HG02943 (cell line): ENCODE measurements around the gene SRCAP.
A peak's percentile ranks its signal among the peaks of the same experiment; 100 is the strongest.
"Not testable (repeated sequence)": the region's sequence is repeated elsewhere in the genome, so short reads cannot be mapped to it uniquely, and the experiment has no call there.

Source experiments
- ATAC-seq: cut with Tn5 transposase; IDR thresholded peaks from one replicate; pipeline ENCODE4 v1.9.1; 2021; ENCODE audit warnings: mild to moderate bottlenecking, low read depth, moderate library complexity; ENCODE audit not compliant: unreplicated experiment

SRCAP gene

GRCh38 chr16:30697264-30698138, 1.5 kb upstream of the SRCAP start:
- no peak for ATAC-seq

DNA sequence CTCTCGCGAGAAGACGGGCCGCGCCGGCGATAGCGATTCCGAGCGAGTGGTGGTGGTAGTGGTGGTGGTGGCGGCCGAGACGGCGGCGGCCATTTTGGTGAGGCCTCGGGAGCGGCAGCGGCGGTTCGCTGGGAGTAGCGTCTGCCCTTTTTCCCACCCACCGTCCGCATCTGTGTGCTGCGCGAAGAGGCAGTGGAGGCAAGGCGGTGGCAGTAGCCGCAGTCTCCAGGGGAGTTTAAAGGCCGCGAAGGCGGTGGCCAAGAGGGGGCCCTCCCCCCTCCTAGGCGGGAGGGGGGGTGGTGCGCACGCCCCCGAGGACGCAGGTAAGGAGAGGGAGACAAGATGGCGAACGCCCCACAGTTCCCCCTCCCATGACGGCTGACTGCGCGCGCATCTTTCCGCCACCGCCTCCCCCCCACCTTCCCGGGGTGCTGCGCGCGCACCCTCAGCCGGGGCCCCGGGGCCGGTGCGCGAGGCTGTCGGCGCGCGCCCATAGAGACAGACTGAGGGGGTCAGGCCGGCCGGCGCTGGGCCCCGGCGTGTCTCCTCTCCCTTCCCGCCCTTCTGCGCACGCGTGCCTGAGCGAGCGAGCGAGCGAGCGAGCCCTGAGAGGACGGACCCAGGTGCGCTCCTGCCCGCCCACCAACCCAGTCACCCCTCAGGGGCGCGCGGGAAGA, 694 bp upstream of the SRCAP start:
- ATAC-seq, result peak; percentile 79

DNA sequence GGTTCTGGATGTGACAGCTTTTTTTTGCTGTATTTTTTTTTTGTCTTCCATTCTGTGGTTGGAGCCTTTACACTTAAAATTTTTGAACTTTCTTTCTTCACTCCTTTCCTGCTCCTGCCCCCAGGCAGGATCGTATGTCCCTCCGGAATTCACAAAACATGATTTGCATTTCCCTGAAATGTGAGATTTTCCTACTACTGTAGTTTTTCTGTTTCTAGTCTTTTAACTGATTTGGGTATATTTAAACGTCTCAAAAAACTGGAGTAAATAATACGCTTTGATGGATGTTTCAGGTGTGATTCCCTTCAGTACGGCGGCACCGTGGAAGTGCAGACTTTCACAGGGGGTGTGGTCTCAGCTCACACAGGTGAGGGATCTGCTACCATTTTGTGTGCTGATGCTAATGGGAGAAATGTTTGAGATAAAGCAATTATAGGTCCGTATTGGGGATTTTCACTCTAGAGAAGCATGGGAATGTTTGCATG, 686 bp downstream of the SRCAP start:
- no peak for ATAC-seq

DNA sequence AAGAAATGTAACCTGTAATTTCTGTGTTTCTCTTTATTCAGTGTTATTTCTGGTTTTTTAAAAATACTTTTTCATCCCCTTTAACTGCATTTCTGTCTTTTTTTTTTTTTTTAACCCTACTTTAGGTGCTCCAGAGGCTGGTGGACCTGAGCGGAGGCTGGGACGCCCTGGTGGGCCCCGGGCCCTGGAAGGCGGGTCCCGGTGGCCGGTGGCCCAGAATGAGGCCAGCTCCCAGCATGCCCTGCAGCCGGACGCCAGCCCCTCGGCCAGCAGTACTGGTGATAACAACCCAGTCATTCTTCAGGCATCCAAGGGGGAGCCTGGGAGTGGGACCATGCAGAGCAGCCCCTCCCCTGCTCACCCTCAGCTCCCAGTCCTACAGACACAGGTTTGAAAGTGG, 1.5 kb downstream of the SRCAP start:
- no peak for ATAC-seq

- no peak for ATAC-seq
Measured at GRCh38 chr16:30700971-30701370, 2.0 kb downstream of the SRCAP start.

DNA sequence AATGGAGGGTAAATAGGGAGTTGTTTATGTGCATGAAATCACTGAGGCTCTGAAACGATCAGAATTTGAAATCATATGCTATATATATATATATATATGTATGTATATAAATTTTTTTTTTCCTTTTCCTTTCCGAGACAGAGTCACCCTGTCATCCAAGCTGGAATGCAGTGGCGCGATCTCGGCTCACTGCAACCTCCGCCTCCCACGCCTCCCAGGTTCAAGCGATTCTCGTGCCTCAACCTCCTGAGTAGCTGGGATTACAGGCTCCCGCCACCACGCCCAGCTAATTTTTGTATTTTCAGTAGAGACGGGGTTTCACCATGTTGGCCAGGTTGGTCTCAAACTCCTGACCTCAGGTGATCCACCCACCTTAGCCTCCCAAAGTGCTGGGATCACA, 4.1 kb downstream of the SRCAP start:
- not testable (repeated sequence) for ATAC-seq

- no peak for ATAC-seq
Measured at GRCh38 chr16:30703971-30704370, 5.0 kb downstream of the SRCAP start.

GRCh38 chr16:30706046-30706445, 7.1 kb downstream of the SRCAP start:
- no peak for ATAC-seq

DNA sequence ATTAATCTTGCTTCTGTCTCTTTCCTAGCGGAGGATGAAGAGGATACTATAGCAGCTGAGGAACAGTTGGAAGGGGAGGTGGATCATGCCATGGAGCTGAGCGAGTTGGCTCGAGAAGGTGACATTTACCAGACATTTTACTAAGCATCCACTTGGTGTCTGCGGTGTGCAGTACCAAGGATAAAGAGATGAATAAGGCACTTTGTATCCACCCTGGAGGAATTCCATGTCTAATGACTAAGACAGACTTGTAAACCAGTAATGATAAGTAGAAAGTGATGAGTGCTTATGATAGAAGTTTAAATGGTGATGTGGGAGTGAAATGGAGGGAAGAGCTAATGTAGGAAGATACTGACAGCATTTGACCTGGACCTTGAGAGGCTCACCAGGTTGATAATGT, 12.0 kb downstream of the SRCAP start:
- no peak for ATAC-seq

DNA sequence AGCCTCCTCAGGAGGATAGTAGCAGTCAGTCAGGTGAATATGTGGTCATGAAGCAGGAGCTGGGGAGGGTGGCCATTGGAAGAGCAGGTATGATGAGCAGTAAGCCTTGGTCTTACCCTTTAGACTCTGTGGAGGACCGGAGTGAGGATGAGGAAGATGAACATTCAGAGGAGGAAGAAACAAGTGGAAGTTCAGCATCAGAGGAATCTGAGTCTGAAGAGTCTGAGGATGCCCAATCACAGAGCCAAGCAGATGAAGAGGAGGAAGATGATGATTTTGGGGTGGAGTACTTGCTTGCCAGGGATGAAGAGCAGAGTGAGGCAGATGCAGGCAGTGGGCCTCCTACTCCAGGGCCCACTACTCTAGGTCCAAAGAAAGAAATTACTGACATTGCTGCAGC, 12.7 kb downstream of the SRCAP start:
- no peak for ATAC-seq

DNA sequence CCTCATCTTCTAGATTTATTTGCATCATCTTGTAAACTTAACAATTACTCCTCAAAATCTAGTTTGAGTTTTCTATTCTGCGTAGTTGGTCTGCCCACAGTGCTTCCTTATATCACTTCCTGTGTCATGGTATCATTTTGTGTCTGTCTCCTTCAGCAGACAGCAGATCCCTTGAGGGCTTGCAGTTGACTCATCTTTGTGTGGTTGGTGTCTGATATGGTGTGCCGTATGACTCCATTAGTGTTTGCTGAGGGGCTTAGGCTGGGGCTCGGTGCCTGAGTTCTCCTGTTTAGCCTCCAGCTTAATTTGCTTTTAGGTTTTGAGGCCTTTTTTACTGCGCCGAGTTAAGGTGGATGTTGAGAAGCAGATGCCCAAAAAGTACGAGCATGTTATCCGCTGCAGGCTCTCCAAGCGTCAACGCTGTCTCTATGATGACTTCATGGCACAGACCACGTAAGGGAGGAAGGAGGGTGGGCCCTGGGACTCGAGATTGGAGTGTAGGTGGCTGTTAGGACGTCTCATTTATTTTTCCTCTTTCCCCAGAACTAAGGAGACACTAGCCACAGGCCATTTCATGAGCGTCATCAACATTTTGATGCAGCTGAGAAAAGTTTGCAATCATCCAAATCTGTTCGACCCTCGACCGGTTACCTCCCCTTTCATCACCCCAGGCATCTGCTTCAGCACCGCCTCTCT, 16.9 kb downstream of the SRCAP start:
- no peak for ATAC-seq

DNA sequence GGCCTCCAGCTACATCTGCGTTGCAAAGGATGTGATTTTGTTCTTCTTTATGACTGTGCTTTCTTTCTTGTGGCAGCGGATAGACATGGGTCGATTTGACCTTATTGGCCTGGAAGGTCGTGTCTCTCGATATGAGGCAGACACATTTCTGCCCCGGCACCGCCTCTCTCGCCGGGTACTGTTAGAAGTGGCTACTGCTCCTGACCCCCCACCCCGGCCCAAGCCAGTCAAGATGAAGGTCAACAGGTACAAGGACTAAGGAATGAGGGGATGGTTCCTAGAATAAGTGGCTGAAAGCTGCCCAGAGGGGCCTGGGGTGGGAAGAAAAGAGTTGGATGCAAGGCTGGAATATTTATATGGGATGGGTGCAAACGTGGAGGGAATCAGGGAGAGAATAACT, 21.1 kb downstream of the SRCAP start:
- ATAC-seq, result no peak

- no peak for ATAC-seq
Measured at GRCh38 chr16:30720694-30721093, 21.7 kb downstream of the SRCAP start.

- ATAC-seq, result no peak
Measured at GRCh38 chr16:30721167-30721566, 22.2 kb downstream of the SRCAP start.

DNA sequence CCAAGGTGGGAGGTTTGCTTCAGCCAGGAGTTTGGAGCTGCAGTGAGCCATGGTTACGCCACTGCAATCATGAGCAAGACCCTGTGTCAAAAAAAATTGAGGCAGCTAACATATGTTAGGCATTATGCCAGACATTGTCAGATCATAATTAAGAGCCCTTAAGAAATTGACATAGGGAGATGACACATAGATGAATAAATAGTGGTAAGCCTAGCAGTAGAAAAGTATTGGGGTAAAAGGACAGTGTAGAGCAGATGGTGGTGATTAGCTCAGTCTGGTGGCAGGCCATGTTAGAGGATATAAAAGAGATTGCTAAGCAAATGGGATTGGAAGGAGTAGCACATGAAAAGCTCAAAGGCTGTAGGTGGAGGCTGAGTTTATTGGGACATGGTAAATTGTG, 22.6 kb downstream of the SRCAP start:
- ATAC-seq, result no peak

DNA sequence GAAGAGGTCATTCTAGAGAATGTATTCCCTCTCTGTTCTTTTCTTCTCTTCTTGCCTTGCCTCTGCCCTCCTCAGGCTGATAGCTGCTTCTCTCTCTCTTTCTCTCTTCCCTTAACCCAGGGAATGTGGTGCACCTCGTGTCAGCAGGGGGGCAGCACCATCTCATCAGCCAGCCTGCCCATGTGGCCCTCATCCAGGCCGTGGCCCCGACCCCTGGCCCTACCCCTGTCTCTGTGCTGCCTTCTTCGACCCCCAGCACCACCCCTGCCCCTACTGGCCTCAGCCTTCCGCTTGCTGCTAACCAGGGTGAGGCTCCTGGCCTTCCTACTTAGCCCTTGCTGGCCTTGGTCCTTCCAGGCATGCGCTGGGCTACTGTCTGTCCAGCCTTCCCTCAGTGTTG, 23.5 kb downstream of the SRCAP start:
- no peak for ATAC-seq

DNA sequence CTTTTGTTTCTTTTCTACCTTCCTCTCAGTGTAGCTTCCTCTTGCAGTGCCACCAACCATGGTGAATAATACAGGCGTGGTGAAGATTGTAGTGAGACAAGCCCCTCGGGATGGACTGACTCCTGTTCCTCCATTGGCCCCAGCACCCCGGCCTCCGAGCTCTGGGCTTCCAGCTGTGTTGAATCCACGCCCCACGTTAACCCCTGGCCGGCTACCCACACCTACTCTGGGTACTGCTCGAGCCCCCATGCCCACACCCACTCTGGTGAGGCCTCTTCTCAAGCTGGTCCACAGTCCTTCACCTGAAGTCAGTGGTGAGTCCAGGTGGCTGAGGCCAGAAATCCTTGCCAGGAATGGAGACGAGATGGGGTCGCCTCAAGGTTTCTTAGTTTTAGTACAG, 23.9 kb downstream of the SRCAP start:
- ATAC-seq, result no peak

GRCh38 chr16:30723725-30724355, 24.9 kb downstream of the SRCAP start:
- ATAC-seq, result no peak

DNA sequence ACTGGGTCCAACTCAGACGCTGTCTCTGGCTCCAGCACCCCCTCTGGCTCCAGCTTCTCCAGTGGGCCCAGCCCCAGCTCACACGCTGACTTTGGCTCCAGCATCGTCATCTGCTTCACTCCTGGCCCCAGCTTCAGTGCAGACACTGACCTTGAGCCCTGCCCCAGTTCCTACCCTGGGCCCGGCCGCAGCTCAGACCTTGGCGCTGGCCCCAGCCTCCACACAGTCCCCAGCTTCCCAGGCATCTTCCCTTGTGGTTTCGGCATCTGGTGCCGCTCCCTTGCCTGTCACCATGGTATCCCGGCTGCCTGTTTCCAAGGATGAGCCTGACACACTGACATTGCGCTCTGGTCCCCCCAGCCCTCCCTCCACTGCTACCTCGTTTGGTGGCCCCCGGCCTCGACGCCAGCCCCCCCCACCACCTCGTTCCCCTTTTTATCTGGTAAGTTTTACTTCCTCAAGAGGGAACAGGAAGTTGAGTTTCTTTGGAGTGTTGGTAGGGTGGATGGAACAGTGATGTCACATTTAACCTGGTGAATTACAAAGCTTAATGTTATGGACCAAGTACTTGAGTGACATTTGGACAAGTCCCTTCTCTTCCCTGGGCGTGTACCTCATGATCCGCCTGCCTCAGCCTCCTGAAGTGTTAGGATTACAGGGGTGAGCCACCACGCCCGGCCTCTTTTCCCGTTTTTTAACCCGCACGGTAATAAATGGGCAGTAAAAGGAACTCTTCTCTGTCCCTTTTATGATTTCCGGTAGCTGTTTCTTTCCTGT, 25.9 kb downstream of the SRCAP start:
- no peak for ATAC-seq

GRCh38 chr16:30725418-30725792, 26.4 kb downstream of the SRCAP start:
- ATAC-seq, result no peak
